SK-N-MC (cell line): ENCODE results near the gene ZSWIM4.

Experiments used
- DNase-seq: peaks from one replicate; pipeline ENCODE4 v3.0.0-alpha.2; 2011; ENCODE audit warnings: low read depth, low spot score
- H3K27ac ChIP-seq: fragments of 200-600 bp; sonication (generic); 2 replicates; pipeline ENCODE4 v1.5.1; 2016; ENCODE audit warnings: mixed run types
- H3K36me3 ChIP-seq: fragments of 200-600 bp; sonication (generic); 2 replicates; pipeline ENCODE4 v1.6.1; 2017; ENCODE audit warnings: antibody characterized with exemption, low read length, mixed read lengths; ENCODE audit not compliant: insufficient read depth
- H3K4me3 ChIP-seq: fragments of 200-600 bp; sonication (generic); 2 replicates; pipeline ENCODE4 v1.5.1; 2016
- H3K9ac ChIP-seq: fragments of 200-600 bp; sonication (generic); 2 replicates; pipeline ENCODE4 v1.8.0; 2017; ENCODE audit warnings: mixed run types, mixed read lengths; ENCODE audit not compliant: insufficient read length
- H3K9me3 ChIP-seq: fragments of 200-600 bp; sonication (generic); 2 replicates; pipeline ENCODE4 v1.6.1; 2017; ENCODE audit warnings: low read depth, mild to moderate bottlenecking, antibody characterized with exemption, low read length, moderate library complexity, mixed read lengths
- EZH2 ChIP-seq: fragments of 200-600 bp; sonication (generic); IDR thresholded peaks from one replicate; pipeline ENCODE4 v1.6.1; 2017; ENCODE audit warnings: antibody characterized with exemption
- FOXP2 ChIP-seq: optimal IDR thresholded peaks from 2 replicates; pipeline ENCODE3; 2011; ENCODE audit warnings: mild to moderate bottlenecking, moderate library complexity; ENCODE audit not compliant: insufficient read depth; ENCODE audit errors: extremely low read length, control extremely low read depth
- POLR2AphosphoS5 ChIP-seq: IDR thresholded peaks from 2 replicates; pipeline ENCODE4 v1.6.1; 2012; ENCODE audit warnings: mild to moderate bottlenecking, low read depth, low read length, borderline replicate concordance

Gene ZSWIM4

DNA sequence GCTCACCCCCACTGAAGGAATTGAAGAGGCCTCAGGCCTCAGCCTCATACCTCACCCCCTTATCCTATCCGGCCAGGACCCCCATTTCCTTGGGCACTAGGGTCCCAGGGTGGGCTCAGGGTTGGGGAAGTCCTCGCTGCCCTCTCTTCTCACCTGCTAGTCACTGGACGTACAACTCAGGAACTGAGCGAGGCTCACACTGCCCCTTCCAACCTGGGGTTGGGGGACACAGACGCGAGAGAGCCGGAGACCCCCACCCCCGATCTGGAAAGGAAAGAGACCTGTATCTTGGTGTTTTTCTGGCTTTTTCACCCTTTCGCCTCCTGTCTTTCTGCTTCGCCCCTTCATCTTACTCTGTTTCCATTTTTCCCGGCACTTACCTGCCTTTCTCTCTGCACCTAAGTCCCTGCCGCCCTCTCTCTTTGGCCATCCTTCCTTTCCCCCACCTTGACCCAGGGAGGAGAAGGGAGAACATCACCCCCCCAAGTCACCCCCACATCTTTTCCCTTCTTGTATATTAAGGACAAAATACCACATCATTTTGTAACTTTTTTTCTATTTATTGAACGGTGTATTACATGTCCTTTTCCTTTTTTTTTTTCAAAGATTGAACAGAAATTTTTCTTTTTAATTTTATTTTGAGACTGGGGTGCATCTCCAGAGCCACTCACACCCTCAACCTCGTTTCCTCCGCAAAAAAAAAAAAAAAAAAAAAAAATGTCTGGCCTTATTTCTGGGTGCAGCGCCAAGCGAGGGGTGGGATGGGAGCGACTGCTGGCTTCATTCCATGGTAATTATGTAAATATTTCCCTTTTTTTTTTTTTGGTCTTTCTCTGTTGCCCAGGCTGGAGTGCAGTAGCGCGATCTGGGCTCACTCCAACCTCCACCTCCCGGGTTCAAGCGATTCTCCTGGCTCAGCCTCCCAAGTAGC lies 36.6 kb downstream of the ZSWIM4 start:
- H3K4me3 ChIP-seq, result no peak overlapping the region
- H3K9me3 ChIP-seq, result no peaks in the 10 kb centered on the region
- H3K9ac ChIP-seq, result no peak overlapping the region
- peaks cover 22% of the 10 kb centered on the region; the same call in 1 of the 2 replicates for H3K36me3 ChIP-seq
- no peak for DNase-seq
- TF ChIP-seq EZH2 (no peak), POLR2AphosphoS5 (0 out of 2 replicates have a peak, but pooled peaks have one; percentile 21)
- H3K27ac ChIP-seq, result peak overlapping the region; percentile 57; the same call in 1 of the 2 replicates

GRCh38 chr19:13833330-13834243 lies 38.3 kb downstream of the ZSWIM4 start:
- no peak overlapping the region for H3K9ac ChIP-seq
- H3K4me3 ChIP-seq, result peak overlapping the region; percentile 69
- H3K36me3 ChIP-seq, result peaks cover 32% of the 10 kb centered on the region
- no peaks in the 10 kb centered on the region for H3K9me3 ChIP-seq
- peak overlapping the region; percentile 75; the same call in 1 of the 2 replicates for H3K27ac ChIP-seq
- DNase-seq, result no peak
- TF ChIP-seq EZH2, result no peak
- no peak for TF ChIP-seq FOXP2
- TF ChIP-seq POLR2AphosphoS5, result peak; percentile 82

DNA sequence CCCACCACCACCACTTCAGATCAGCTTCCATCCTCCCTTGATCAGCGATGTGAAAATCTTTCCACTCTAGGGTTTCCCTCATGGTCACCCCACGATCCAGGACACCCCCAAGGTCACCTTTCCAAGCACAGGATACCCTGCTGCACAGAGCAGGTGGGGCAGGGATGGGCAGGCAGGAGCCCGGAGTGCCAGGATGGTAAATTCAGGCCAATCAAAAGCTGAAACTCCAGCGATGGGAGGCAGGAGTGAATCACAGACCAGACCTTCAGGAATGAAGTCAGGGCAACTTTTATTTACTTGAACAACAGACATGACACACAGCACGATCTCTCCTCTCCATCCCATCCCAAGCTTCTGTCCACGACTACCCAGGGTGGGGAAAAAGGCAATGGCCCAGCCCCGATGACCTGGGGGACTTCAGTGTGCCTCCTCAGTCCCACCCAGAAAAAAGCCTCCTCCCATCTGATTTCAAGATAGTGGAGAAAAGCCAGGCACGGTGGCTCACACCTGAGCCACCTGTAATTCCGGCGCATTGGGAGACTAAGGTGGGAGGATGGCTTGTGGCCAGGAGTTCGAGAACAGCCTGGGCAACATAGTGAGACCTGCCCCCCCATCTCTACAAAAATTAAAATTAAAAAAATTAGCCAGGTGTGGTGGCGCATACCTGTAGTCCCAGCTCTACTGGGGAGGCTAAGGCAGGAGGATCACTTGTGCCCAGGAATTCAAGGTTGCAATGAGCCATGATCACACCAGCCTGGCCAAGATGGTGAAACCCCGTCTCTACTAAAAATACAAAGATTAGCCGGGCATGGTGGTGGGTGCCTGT lies 39.2 kb downstream of the ZSWIM4 start:
- no peak for DNase-seq

DNA sequence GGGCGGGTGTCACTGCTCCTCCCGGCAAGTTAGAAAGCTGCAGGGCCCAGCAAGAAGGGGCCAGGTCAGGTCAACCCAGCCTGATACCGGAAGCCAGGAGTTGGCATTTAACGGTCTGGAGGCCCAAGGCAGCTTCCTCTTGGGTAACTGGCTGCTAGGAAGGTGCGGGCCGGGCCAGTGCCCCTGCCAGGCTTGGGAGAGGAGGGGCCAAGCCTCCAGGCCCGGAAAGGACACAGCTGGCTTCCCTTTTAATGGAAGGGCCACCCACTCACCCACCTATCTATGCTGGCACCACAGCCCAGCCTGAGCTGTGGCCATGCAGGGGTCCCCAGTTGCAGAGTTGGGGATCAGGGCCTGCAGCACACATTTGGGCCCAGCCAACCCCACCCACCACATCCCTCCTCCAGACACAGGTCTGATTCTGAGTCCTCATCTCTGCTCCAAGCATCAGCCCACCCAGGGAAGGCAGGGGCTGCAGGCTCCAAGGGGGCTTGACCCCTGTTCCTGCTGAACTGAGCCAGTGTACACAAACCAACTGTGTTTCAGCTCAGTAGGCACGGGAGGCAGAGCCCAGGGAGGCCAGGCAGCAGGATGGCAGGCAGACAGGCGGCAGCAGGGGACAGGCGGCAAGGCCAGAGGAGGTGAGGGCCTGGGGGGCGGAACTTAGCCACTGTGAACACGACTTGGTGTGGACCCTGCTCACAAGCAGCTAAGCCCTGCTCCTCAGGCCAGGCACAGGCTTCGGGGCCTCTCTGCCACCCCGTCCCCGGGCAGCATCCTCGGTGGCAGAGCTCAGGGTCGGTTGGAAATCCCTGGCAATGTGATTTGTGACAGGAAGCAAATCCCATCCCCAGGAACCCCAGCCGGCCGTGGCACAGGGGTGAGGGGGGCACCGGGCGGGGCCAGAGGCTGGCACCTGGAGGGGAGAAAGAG lies 40.8 kb downstream of the ZSWIM4 start:
- Histone ChIP-seq H3K36me3 (peaks cover 43% of the 10 kb centered on the region), H3K4me3 (no peak overlapping the region), H3K9me3 (no peaks in the 10 kb centered on the region), H3K27ac (peak overlapping the region; percentile 85), H3K9ac (no peak overlapping the region)
- TF ChIP-seq EZH2 (no peak), FOXP2 (no peak), POLR2AphosphoS5 (no peak)
- DNase-seq, result no peak

More for the DNA sequence above, 39.2 kb downstream of the ZSWIM4 start:
- Histone ChIP-seq H3K9ac (no peak overlapping the region), H3K27ac (peak overlapping the region; percentile 75; the same call in 1 of the 2 replicates), H3K36me3 (peaks cover 35% of the 10 kb centered on the region), H3K9me3 (no peaks in the 10 kb centered on the region), H3K4me3 (no peak overlapping the region)
- TF ChIP-seq EZH2, result no peak

GRCh38 chr19:13838435-13839129 lies 43.3 kb downstream of the ZSWIM4 start:
- Histone ChIP-seq H3K27ac (peak overlapping the region; percentile 91), H3K9me3 (no peaks in the 10 kb centered on the region), H3K9ac (peak overlapping the region; percentile 85), H3K36me3 (peaks cover 44% of the 10 kb centered on the region), H3K4me3 (peak overlapping the region; percentile 80)
- DNase-seq, result no peak
- TF ChIP-seq POLR2AphosphoS5 (no peak; the same call in 1 of the 2 replicates), EZH2 (no peak), FOXP2 (no peak)

- Histone ChIP-seq H3K9ac (peak overlapping the region; percentile 85), H3K27ac (peak overlapping the region; percentile 91), H3K9me3 (no peaks in the 10 kb centered on the region), H3K4me3 (peak overlapping the region; percentile 80), H3K36me3 (peaks cover 37% of the 10 kb centered on the region)
- TF ChIP-seq FOXP2, result no peak
- peak; percentile 53; the same call in 1 of the 2 replicates for TF ChIP-seq POLR2AphosphoS5
- DNase-seq, result no peak
Observed at GRCh38 chr19:13839130-13839937, 44.1 kb downstream of the ZSWIM4 start.
